ENCODE measurements around the gene ZNF784.
A peak's percentile ranks its signal among the peaks of the same experiment; 100 is the strongest.

ZNF784 gene

DNA sequence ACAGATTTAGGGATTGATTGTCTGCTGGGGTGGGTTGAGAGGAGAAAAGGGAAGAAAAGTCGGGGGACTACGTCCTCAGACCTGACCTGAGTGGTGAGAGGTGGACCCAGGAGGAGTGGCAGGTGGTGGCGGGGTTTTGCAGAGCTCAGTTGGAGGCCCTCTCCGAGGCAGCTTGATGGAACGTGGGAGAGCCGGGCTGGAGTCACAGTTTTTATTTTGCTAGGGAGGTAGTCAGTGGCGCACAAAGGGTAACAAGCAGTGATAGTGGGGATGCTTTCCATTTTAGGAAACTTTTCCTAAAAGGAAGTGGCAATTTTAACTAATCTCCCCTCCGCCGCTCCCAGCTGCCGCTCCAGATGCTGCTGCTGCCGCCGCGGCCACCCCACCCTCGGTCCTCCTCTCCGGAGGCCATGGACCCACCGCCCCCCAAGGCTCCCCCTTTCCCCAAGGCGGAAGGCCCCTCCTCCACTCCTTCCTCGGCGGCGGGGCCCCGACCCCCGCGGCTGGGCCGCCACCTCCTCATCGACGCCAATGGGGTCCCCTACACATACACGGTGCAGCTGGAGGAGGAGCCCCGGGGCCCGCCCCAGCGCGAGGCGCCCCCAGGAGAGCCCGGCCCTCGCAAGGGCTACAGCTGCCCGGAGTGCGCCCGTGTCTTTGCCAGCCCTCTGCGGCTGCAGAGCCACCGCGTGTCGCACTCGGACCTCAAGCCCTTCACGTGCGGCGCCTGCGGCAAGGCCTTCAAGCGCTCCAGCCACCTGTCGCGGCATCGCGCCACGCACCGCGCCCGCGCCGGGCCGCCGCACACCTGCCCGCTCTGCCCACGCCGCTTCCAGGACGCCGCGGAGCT is 18.0 kb upstream of the ZNF784 start:
- no peak for DNase-seq

DNA sequence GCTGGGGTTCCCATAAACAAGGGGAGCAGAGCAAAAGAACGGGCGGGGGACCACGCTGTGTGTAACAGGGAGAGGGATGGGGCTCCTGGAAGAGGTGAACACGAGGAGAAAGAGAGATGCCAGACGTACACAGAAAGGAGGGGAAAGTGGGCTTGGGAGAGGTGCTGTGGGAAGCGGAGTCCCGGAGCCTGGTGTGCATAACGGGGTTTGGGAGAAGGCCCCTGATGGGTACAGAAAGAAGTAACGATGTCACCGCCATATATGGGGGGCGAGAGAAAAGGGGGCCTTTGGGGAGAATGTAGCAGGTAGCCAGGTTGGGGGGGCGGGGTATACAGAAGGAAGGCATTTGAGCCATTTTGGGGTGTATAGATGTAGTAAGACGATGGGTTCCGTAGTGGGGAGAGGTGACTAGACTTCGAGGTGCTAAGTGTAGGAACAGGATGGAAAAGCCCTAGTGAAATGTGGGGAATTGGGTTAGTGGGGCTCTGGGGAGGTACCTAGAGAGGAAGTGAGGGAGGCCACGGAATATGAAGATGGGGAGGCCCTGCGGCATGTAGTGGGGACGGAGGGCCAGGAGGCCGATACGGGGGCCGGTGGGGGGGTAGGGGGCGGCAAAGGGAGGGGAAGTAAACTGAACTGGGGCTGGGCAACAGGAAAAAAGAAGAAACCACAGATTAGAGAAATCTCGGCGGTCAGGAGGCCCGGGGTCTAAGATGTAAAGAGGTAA is 17.2 kb upstream of the ZNF784 start:
- DNase-seq, result no peak

DNA sequence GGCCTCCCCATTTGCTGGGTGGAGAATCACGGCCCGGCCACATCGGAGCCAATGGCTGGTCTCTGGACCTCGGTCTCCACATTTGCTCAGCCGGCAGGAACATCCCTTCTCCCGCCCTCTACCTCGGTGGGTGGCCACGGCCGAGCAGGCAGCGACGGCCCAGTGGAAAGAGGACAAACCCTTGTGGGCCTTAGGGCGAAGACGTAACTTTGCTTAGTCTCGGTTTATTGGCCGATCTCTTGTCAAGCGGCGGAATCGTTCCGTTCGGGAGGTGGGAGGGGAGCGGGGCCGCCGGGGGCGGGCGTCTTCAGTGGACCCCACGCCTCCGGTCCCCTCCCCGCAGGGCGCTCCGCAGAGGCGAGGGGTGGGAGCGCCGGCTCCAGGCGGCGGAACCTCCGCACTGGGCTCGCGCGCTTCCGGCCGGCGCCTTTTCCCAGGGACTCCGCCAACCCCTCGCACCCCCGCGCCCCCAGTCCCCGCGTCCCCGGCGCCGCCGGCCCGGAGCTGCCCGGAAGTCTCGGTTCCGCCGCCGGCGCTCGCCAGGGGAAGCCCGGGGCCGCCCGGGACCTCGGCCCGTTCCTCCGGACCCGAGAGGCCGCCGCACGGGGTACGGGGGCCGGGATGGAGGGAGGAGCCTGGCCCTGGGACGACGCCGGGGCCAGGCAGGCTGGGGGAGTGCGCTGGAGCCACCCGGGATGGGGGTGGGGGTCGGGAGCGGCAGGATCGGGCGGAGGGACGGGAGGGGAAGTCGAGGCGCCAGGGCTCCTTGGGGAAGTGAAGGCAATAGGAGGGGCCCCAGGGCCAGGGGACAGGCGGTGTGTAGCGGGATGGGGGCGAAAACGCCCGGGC is 16.4 kb upstream of the ZNF784 start, which contains the start of gene ZNF580:
Gene ZNF580, plus strand, starts transcription at position 426 of the 849 bp plus-strand sequence. CDS start 1,507 bp downstream, outside the sequence.
- DNase-seq, result peak; percentile 89

DNA sequence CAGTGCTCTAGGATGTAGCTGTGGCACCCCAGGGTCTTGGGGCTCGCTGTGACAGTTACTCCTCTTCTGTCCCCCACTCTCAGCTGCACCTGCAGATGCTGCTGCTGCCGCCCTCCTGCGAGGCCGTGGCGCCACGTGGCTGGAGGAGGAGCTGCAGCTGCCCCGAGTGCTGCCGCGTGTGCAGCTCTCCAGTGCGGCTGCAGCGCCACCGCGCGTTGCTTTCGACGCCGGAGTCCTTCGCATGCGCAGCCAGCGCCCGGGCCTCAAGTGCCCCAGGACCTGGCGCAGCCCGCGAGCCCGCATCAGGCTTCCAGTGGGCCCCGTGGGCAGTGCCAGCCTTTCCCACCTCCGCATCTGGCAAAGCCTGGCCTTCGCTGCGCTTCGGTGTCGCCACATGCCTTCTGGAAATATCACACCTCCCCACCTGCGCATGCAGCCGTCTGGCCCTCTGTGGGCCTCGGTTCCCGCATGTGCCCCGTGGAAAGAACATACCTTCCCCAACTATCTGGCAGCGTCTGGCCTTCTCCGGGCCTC is 15.7 kb upstream of the ZNF784 start:
- DNase-seq, result peak; percentile 85

DNA sequence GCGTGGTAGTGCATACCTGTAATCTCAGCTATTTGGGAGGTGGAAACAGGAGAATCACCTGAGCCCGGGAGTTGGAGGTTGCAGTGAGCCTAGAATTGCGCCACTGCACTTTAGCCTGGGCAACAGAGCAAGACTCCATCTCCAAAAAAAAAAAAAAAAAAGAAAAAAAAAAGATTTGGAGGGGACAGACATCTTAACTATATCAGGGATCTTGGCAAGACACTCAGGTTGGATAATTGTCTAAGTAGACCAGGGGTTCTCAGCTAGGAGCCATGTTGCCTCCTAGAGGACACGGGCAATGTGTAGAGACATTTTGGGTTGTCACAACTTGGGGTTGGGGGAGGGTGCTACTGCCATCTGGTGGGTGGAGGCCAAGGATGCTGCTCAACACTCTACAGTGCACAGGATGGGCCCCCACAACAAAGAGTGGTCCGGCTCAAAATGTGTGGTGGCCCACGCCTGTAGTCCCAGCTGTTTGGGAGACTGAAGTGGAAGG is 14.5 kb upstream of the ZNF784 start:
- no peak for DNase-seq

DNA sequence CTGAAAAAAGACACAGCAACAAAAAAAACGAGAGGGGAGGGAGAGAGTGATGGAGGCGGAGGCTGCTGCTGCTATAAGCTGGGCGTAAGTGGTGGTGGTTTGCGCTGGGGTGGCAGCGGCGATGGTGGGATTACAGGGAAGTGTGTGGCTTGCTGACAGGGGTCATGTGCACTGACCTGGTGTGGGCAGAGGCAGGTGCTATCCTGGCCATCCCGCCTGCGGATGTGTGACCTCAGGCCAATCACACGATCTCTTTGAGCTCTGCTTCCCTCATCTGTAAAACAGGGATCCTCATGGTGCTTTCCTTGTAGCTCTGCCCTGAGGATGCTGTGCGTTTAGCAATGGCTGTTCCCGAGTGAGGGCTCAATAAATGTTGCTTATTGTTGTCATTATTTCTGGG is 13.2 kb upstream of the ZNF784 start:
- no peak for DNase-seq

DNA sequence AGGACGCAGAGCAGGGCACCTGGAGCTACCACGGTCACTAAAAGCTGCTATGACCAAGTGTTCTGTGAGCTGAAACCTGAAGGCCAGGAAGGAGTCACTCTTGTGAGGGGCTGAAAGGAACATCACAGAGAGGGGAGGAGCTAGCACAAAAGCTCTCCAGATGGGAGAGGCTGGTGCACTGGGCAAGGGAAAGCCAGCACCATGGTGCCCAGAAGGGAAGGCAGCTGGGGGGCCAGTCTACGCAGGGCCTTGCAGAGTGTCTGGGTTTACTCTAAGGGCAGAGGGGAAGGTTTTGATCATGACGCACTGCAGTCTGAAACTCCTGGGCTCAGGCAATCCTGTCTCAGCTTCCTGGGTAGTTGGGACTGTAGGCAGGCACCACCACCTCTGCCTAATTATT is 12.4 kb upstream of the ZNF784 start:
- no peak for DNase-seq

DNA sequence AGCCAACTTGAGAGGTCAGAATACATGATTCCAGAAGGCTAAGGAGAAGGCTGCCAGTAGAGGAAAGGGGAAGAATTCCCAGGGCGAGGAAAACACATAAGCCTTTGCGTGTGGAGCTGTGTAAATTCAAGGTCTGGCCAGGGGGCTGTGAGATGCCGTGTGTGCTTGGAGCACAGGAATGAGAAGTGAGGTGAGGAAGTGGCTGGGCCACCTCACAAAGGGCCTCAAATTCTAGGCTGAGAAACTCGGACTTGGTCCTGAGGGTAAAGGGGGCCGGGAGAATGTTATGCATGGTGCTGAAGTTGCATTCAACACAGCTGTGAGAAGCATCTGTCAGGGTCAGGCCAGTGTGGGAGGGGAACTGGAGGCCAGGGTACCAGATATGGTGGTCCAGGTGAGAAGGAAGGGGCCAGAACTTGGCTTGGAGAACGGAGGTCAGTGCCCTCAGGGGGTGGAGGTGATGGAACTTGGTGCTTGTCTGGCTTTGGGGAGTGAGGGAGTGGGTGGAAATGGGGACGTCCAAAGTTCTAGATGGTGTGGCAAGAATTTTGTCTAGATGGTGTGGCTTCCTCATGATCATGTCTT is 11.6 kb upstream of the ZNF784 start:
- no peak for DNase-seq

DNA sequence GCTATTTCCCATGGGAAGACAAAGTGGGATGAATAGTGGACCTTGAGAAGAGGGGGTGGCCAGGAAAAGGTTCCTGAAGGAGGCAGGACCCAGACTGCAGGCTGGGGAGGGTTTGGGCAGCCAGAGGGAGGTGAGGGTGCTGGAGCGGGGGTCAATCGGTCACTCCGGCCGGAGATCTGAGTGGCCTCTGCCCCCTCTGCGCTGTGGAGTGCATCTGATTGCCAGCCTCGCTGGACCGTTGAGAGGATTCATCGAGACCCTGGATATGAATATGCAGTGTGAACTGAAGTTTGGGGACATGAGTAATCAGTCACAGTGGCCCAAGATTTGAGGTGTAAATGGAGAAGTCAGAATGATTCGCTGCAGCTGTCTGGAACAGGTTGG is 11.0 kb upstream of the ZNF784 start:
- DNase-seq, result no peak

DNA sequence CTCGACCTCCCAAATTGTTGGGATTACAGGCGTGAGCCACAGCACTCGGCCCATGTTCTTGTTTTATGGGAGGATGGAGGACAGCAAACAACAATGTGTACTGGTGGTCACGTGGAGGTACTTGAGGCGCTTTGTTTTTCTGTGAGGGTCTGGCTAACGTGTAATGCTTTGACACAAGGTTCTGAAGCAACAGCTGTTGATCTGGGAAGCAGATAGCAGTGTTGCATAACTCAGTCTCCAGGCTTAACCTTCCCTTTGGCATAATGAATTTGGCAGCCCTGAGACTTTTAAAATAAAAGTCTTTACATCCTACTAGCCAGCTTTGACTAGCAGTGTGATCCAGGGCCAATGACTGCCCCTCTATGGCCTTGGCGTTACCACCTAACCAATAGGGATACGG is 9.5 kb upstream of the ZNF784 start:
- no peak for DNase-seq

DNA sequence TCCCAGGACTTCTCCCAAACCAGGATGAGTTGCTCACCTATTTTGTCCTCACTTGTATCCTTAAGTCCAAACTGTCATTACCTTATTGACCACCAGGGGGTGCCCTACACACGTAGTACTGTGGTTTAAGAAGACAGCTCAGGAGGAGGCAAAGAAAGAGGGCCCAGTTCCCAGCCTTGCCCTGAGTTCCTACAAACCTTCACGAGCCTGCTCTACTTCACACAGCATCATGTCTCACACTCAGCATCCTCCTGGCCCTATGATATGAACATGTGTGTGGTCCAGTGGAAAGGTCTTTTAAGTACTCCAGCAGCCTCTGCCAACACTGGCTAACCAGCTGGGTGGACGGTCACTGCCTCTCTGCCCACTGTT is 8.1 kb upstream of the ZNF784 start:
- peak; percentile 90 for DNase-seq

DNA sequence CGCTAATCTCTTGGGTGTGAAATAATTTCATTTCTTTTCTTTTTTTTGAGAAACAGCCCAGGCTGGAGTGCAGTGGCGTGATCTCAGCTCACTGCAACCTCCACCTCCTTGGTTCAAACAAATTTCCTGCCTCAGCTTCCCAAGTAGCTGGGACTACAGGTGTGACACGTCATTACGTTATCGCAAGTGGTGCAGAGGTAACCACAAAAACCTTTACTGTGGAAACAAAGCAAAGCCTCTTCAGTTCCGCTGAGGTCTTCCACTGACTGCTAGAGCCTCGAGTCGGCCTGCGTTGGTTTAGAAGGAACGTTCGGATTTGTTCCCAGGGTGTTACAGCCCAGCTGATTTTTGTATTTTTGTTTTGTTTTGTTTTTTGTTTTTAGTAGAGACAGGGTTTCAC is 2.0 kb upstream of the ZNF784 start:
- peak; percentile 62 for DNase-seq

DNA sequence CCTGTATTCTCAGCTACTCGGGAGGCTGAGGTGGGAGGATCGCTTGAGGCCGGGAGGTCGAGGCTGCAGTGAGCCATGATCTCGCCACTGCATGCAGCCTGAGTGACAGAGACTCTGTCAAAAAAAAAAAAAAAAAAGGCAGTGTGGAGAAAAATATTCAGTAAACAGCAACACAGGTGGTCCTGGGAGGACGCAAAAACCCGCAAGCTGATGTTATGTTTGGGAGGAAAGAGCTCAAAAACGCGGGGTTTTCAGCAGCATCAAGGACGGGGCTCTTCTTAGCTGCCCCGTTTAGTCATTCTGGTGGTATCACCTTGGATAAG is 599 bp upstream of the ZNF784 start:
- DNase-seq, result no peak

DNA sequence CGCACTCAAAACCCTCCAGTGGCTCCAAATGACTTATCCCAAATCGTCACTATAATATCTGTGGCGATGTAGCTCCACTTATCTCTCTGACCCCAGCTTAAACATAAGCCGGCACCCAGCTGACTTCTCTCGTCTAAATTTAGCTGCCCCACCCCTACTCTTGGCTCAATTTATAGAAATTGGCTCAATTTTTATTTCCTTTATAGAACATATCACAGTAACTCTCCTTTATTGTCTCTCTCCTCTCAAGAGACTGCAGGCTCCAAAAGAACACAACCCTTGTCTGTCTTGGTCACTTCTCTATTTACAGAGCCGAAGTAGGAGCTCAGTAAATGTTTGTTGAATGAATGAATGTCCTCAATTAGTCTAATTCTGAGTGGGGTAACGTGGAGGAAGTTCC is 805 bp downstream of the ZNF784 start:
- no peak for DNase-seq

DNA sequence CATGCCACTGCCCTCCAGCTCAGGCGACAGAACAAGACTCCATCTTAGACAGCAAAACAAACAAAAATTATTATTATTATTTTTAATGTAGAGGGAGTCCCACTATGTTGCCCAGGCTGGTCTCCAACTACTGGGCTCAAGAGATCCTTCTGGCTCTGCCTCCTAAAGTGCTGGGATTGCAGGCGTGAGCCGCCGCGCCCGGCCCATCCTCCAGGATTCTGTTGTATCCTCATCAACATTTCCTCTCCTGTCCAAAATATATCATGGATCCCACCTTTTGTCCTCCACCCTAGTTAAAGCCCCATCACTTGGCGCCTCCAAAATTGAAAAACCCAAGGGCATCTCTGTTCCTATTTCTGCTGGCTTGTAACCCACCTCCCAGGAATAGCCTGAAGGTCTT is 1.2 kb downstream of the ZNF784 start:
- DNase-seq, result no peak

DNA sequence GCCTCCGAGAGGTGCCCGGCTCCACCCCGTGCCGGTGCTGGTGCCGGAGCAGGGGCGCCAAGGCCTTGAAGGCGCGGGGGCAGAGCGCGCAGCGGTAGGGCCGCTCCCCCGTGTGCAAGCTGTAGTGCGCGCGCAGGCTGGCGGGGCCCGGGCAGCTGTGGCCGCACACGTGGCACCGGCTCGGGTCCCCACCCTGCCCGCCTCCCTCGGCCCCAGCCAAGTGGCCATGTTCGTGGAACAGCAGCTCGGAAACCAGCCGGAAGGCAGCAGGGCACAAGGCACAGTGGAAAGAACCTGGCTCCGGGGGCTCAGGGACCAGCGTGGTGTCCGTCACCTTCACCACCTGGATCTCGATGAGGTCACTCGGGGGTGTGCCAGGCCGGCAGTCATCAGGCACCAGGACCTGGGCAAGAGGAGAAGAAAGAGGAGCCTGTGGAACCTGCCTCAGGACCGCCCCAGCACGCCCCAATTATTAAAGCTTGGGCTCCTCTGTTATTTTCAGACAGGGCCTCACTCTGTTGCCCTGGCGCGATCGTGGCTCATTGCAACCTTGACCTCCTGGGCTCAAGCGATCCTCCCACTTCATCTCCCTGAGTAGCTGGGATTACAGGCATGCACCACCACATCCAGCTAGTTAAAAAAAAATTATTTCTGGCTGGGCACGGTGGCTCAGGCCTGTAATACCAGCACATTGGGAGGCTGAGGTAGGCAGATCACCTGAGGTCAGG is 2.0 kb downstream of the ZNF784 start:
- no peak for DNase-seq

DNA sequence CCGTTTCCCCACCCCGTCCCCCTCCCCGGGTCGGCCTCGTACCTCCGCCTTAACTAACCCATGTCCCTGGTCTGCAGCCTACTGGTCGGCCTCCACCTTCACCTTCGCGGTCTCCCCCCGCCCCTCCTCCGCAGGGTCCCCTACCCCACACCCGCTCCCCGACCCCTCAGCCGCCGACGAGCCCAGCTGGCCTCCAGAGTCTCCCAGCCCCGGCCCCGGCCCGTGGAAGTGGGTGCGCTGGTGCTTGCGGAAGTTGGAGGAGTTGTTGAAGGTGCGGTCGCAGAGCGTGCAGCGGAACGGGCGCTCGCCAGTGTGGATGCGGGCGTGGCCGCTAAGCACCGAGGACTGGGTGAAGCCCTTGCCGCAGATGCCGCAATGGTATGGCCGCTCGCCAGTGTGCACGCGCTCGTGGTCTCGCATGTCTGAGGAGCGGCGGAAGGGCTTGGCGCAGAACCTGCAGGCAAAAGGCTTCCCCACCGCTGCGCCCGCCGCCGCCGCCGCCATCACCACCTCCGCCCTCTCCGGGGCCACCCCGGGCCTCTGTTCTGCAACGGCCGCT is 2.6 kb downstream of the ZNF784 start:
- no peak for DNase-seq

DNA sequence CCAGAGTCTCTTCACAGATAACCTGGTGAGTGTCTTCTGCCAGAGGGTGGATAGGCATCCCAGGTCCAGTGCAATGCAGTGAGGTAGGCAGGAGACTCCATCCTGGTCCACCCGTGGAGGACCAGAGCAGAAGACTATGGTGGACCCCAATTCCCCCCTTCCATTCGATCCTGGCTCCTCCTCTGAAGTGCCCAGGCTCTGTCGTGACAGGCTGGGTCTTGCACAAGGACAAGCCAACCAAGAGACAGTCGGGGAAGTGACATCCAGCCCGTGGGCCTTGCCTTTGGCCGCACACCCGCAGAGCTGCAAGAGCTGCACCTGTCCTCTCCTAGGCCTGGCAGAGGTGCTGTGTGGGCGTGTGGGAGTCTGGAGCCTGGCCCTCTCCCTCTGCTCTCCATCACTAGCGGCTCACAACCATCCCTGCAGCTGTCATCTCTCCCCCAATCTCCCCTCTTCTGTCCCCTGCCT is 3.1 kb downstream of the ZNF784 start:
- DNase-seq, result no peak

DNA sequence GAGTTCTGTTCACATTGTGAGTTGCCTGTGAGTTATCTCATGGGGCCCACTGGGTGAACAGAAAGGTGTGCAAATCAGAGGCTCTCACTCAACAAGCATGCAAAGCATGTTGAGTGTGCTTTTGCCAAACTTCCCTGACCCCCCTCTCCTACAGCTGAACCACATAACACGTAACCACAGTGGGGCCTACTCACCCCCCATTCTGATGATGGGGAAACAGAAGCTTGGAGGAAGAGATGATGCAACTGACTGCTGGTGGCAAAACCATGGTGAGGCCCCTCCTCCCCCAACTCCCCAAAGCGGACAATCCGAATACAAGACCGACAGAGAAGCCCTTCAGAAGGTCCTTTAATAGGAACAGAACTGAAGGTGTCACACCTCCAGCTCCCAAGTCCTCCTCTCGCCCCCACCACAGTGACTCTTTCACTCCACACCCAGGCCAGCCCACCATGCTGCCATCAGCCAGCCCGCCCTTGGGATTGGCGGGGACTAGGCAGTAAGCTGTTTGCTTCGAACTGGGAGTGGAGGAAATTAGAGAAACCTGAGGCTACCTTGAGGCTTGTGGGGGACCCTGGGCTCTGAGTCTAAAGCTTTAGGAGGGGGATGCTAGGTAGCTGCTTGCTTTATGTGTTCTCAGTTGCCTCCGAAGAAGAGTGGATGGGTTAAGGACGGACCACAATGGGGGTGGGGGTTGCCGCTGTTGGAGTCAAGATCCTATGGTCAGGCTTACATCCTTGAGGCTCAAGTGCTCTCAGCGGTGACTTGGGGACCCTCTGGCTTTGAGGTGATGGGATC is 3.8 kb downstream of the ZNF784 start:
- DNase-seq, result peak; percentile 62

DNA sequence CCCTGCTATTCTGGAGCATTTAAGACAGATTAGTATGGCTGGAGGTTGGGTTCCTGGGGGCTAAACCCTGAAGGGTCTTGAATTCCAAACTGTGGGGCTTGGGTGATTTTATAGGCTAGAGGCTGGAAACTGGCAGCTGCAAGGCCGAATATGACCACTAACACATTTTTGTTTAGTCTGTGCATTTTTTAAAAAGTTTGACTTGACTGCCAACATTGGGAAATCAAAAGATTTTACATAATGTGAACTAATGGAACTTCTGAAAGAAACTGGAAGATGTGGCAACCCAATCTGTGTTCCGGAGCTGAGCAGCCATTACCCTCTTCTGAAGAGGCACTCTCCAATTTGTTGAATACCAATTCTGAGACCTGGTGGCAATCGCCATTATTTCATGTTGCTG is 5.1 kb downstream of the ZNF784 start:
- DNase-seq, result no peak

DNA sequence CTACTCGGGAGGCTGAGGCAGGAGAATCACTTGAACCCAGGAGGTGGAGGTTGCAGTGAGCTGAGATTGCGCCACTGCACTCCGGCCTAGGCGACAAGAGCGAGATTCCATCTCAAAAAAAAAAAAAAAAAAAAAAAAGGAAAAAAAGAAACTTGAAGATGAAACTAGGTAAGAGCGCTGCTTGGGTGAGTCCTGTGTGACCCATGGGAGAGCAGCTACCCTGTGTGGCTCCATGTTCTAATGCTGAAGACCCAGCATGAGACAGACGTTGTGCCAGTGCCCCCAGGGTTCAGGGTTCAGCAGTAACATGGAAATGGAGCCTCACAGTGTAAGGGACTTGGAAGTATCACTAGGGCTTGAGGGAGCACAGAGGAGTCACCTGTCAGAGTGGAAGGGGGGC is 5.9 kb downstream of the ZNF784 start:
- DNase-seq, result no peak
